Activated naive CD4-positive, alpha-beta T cell treated with Interleukin-2 at 50 U/mL for 16 hours (primary cell): ENCODE data around the gene CCDC50.

Source experiments
- DNase-seq: peaks from one replicate; pipeline ENCODE4 v3.0.0-alpha.2; 2020

Gene CCDC50

DNA sequence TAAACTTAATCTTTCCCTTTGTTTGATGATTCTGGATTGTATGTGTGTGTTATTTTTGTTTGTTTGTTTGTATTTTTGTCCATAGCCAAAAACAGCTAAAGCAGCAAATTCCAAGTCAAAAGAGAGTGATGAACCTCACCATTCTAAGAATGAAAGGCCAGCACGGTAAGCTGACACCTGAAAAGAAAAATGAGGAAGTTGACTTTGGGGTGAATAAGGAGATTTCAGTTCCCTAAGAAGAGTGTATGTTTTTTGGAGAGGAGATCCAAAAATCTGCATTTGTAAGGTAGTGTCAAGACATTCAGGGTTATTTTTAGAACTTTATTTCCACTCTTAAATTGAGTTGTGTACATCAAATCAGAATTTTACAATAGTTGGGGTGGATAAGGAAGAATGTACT is 53.5 kb downstream of the CCDC50 start:
- no peak for DNase-seq

DNA sequence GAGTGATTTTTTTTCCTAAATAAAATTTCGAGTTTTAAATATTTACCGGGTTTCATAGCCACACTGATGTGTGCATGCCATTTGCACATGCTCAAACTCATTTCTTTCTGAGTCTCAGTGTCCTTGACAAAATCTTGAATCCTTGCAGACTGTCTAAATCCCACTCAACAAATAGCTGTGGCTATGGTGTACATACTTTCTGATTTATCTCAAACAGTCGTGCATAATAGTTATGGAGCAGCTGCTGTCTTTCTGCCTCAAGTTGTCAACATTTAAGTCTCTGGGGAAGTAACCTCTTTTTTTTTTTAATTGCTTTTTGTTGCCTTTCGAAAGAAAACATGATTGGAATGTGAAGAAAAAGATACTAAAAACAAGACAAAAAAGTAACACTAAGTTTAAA is 53.9 kb downstream of the CCDC50 start:
- no peak for DNase-seq

DNA sequence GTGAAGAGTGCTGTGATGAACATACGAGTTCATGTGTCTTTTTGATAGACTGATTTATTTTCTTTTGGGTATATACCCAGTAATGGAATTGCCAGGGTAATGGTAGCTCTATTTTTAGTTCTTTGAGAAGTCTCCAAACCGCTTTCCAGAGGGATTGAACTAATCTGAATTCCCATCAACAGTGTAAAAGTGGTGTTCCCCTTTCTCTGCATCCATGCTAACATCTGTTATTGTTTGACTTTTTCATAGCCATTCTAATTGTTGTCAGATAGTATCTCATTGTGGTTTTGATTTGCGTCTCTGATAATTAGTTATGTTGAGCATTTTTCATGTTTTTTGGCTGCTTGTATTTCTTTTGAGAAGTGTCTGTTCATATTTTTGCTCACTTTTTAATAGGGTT is 55.9 kb downstream of the CCDC50 start:
- DNase-seq = no peak

DNA sequence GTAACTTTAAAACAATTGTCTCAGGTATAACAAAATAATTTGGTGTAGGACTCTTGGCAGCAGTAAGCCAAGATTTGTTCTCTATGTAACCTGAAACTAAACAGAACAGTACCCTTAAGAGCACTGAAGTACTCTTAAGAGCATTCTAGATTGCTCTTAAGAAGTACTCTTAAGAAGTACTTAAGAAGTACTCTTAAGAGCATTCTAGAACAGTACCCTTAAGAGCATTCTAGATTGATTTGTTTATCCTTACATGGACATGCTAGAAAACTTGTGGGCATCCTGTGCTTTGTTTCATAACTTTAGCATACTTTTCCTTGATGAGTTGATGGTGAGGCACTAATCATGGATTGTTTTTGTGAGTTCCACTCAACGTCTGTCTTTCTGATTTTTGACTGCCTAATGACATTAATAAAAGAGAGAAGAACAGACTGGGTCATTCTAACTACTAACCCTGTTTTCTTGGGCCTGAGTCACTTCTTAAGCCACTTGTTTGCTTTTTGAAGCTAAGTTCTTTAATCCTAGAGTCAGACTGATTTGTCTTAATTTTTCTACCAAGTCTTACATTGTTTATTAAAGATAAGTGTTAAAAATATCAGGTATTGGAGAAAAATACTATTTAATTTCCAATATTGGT is 58.4 kb downstream of the CCDC50 start:
- DNase-seq = no peak

DNA sequence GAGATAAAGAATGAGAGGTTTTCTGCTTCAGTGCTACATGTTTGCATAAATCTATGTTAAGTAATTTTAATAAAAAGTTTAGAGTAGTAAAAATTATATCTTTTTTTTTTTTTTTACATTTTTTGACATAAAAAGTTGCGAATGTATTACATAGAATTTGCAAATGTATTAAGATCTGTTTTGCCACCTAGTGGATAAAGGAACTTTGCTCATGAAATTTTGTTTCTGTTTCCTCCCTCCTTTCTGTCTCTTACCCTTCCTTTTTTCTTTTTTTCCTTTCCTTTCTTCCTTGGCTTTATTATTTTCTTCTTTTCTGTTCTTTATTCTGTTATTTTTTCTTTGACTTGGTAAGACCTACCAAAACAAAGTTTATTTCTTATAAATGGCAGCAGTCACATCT is 59.6 kb downstream of the CCDC50 start:
- DNase-seq = no peak

DNA sequence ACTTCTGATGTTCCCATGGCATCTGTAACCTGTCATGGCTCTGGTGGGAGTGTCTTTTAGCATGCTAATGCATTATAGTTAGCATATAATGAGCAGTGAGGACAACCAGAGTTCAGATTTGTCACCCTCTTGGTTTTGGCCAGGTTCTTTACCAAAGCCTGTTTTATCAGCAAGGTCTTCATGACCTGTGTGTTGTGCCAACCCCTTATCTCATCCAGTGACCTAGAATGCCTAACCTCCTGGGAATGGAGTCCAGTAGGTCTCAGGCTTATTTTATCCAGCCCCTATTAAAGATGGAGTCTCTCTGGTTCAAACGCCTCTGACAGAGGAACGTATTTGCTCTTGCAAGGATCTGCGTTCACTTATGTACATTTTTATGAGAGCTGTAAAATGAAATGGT is 61.4 kb downstream of the CCDC50 start:
- DNase-seq = no peak

DNA sequence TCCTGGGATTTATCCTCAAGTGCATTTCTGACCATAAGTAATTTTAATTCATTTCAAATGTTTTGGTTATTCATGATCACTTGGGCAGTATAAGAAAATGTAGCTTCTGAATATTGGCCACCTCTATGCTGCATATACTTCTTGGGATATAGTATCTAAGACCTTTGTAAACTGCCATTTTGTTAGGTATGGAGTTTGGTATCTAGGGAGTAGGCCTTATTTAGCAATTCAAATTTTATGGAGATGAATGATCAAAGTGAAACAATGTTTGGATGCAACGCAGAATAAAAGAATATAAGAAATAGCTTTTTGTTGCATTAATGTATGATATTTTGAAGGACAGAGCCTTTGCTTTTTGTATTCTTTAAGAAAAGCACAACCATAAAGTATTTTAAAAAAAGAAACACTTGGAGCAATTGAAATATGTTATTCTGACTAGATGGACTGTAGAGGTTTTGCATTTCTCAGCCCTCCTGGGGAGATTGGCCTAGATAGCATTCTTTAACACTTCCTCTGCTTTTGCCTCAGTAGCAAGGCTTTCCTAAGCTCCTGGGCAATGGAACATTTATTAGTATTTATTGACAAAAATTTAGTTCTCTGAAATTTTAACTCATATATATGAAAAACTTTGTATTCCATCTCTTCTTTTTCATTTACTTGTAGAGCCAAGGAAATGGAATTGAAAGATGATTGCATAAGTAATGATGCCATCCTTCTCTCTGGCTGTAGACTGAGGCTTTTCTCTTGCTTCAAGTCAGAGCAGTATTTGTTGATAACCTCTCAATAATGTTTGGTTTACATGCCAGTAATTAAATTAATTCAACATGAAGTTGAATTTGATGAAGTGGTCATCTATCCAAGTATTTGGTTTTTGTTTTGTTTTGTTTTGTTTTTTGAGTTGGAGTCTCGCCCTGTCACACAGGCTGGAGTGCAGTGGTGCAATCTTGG is 62.9 kb downstream of the CCDC50 start:
- no peak for DNase-seq

DNA sequence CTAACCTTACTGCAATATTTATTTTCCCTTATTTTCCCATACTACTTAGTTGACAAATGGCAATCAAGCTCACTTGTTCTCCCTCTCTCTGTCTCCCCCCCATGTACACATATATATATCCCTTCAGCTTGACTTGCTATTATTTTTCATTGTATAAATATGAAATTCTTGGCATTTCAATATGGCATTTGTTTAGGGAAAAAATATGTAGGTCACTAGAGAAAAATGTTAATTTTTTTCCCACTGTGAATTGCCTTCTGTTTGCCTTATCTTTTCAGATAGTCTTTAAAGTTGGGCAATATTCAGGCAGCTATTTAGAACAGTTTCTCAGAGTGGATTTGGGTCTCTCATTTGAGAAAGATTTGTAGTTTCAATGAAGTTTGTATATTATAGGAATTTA is 64.0 kb downstream of the CCDC50 start:
- no peak for DNase-seq

DNA sequence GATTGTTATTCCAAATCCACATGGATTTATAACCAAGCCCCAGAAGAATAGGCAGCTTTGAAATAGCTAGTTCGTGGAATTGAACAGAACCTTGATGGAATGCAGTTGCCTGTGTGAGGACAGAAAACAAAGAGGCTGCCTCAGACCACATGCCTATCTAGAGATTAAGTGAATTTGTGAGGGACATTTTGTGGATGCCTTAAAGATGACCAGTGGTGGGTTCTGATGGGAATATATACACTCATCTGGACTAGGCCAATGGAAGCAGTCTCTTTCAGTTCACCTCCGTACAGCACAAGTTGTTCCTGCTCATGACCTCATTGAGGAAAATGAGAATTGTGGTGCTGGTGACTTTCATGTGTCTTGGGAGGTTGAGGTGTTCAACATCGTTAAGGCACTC is 68.6 kb downstream of the CCDC50 start:
- DNase-seq = no peak

DNA sequence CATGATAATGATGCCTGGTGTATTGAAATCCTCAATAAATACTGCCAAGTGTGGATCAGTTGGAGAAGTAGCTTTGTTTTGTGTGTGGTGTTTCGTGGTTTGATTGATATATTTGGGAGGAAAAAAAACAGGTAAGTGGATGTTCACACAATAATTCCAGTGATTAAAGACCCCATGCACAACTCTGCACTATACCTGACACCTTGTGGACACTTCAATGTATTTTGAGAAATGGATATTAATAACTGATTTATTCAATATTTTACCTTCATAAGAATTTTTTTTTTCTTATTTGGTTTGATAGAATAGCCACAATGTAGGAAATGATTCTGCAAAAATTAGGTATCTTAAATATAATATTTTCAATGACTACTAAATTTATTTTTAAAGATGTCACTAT is 69.4 kb downstream of the CCDC50 start:
- DNase-seq = no peak

DNA sequence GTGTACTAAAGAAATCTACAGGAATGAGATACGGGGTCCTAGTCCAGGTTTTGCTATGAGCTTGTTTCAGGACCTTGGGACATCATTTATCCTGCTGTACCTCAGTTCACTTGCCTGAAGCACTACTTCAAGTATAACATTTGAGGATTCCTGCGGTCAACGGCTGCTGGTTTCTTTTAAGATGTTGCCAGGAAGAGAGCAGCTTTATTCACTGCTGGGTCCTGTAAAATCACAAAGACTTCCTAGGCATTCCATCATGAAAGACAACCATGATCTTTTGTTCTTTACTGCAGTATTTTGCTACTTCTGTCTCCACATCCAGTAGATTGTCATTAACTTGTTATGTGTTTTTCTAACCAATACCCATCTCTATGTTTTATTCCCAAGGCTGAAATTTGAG is 70.7 kb downstream of the CCDC50 start:
- DNase-seq = no peak

DNA sequence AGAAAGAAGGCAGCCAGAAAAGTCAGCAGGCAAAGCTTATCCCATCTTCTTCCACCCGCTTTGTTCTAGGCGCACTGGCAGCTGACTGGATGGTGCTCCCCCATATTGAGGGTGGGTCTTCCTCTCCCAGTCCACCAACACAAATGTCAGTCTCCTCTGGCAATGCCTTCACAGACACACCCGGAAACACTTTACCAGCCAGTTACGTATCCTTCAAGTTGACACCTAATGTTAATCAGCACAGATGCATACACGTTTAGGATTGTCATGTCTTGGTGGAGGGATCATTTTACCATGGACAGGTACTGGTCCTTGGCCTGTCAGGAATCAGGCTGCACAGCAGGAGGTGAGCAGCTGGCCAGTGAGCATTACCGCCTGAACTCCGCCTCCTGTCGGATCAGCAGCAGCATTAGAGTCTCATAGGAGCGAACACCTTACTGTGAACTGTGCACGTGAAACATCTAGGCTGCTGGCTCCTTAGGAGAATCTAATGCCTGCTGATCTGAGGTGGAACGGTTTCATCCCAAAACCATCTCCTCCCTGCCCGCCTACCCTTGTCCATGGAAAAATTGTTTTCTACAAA is 72.7 kb downstream of the CCDC50 start:
- DNase-seq = no peak

DNA sequence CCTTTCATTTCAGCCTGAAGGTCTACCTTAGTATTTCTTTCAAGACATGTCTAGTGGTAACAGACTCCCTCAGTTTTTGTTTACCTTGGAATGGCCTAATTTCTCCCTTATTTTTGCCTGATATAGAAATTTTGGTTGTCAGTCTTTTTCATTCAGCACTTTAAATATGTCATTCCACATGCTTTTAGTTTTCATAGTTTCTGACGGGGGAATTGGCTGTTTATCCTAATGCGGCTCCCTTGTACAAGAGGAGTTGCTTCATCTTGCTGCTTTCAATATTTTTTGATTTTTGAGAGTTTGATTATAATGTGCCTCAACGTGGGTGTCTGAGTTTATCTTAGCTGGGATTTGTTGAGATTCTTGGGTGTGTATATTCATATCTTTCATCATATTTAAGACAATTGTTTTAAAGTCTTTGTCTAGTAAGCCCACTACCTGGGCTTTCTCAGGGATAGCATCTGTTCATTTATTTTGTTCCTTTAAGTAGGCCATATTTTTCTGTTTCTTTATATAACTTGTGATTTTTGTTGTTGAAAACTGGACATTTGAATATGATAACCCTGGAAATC is 80.7 kb downstream of the CCDC50 start:
- no peak for DNase-seq

DNA sequence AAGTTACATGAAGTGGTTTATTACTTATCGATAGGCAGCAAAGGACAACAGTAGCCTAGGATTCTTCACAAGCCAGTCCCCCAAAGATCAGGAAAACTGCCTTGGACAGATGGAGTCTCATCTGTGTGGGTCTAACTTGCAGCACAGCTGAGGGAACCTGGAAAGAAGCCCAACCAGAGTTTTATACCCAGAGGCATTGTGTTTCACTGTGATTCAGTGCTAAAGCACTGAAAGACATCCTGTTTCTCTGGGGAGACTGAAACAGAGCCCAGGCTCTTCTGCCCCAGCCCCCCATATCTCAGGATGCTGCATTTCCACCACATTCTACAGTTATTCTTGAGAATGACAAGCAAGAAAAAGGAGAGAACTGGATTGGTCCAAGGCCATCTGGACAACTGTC is 83.6 kb downstream of the CCDC50 start:
- DNase-seq = no peak

DNA sequence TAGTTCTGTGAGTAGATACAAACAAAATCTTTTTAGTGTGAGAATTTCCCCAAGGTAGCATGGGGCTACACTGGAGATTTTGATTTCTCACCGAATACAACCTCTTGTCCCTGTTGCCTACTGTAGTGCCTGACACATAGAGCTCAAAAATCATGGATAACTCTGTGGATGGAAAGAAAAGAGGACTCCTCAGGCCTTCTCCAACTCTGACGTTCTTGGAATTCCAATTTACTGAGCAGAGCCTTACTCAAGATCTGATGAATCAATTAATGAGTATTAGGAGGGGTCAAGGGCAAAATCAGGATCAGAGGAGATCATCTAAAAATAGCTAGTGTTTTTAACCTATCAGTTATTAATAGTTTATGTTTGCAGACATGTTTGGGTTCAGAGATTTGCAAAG is 85.1 kb downstream of the CCDC50 start:
- DNase-seq = no peak

DNA sequence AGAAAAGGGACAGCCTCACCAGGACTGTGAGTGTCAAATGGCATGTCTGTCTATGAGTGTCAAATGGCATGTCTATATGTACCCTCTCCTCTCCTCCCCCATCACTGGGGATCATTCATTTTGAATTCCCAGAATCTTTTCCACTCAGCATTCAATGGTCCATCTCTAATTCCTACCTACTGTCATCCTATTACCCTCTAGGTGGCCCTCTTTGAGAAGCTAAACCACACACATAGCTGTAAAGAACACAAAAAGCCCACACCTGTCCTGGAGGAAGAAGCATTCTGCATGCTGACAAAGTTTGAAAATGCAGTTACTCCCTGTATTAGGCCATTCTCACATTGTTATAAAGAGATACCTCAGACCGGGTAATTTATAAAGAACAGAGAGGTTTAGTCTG is 85.5 kb downstream of the CCDC50 start:
- DNase-seq = no peak

DNA sequence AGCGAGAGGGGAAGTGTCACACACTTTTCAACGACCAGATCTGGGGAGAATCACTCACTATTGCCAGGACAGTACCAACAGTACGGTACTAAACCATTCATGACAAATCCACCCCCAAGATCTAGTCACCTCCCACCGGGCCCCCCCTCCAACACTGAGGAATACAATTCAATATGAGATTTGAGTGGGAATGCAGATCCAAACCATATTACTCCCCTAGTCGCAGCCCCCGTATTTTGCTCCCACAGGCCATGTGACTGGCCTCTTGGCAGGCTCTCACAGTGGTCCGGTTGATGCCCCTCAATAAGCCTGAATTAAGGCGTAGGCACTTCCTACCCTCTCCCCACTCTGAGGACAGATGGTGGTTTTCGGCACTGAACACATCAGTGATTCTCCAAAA is 86.4 kb downstream of the CCDC50 start:
- no peak for DNase-seq

DNA sequence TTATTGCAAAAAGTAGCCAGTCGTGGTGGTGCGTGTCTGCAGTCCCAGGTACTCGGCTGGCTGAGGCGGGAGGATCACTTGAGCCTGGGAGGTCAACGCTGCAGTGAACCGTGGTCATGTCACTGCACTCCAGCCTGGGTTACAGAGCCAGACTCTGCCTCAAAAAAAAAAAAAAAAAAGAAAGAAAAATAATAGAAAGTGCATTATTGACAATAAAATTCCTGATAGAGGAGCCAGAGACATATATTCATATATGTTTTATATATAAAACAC is 88.2 kb downstream of the CCDC50 start:
- DNase-seq = no peak

DNA sequence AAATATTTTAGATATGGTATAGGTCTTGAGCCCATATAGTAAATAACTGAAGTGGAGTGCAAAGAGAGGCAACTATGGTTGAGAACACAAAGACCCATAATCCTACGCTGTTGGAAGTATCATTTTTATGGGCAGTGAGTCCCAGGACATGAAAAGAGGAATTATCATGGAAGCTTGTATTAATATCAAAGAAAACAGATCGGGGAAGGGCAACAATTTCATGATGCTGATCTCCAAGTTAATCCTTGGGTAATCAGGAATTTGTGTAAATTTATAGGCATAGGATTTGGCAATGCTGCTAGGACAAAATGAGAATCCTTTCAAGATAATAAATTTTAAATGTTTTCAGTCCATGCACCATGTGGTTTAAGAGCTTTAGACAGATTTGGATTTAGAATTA is 91.6 kb downstream of the CCDC50 start:
- DNase-seq = no peak

DNA sequence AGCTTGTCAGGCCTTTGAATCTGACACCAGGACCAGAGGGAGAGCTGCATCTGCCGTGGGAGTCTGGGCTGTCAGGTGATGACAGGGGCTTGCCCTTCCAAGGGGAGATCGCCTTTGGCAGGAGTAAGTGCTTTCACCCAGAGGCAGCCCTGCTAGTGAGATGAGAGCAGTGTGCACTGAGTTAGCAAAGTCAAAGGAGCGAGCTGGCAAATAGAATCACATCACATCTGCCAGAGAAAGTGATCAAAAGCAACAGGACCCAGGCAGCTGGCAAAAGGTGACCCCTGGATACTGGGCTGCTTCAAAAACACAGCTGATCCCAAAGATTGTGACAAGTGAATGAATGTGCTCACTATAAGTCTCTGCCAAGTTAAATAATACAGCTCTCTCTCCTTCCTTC is 95.7 kb downstream of the CCDC50 start:
- DNase-seq = no peak

DNA sequence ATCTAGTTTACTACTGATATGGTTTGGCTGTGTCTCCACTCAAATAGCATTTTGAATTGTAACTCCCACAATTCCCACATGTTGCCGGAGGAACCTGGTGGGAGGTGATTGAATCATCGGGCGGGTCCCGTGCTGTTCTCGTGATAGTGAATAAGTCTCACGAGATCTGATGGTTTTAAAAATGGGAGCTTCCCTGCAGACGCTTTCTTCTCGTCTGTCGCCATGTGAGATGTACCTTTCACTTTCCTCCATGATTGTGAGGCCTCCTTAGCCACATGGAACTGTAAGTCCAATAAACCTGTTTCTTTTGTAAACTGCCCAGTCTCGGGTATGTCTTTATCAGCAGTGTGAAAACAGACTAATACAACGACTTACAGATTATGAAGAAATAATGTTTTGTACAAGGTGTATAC is 96.1 kb downstream of the CCDC50 start:
- DNase-seq = no peak

DNA sequence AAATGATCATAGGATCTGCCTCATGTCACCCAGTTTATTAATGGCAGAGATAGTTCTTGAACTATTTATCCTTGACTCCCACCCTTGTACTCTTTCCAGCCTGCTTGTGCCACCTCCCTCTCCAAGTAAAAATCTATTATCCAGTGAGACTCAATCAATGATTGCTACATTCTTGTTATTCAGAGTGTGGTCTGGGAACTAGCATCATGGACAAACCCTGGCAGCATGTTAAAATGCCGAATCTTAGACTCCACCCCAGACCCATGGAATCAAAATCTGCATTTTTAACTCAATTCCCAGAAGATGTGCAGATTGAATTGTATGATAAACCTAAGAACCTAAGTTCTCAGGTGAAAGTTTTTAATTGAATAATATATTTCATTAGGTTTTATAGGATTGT is 97.1 kb downstream of the CCDC50 start:
- no peak for DNase-seq

DNA sequence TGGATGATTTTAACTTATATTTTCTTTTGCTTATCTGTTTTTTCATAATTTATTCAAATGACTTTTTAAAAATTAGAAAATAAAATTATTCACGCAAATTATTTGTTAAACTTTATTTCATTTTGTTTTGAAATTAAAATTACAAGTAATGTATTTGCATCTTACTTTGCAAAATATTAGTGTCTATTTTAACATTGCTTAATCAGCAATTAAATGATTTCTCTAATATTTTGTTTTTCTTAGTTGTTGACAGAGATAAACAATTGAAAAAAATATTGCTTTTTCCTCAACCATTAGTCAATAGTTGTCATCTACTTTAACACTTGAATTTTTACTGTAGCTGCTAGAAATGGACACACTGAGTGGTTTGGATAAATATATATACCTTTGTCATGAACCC is 99.0 kb downstream of the CCDC50 start:
- DNase-seq = no peak

DNA sequence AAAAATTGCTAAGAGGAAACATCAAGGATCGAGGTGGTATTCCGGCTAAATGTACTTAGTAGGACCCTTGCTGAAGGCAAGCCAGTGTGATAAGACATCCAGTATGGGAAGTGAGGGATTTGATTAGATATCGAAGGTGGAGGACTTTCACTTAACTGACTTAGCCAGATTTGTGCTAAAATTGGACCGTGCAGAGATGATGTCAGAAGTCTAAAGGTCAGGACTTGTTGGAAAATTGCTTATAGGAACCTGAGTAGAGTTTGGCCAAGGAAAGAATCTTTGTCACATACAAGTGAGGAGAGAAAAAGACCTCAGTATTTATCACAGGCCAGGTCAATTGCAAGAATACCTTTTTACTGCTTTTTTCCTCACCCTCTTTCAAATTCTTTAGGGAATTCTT is 100.9 kb downstream of the CCDC50 start:
- DNase-seq = no peak
